IPS-18c (cell line): ENCODE measurements around the gene NCAPH2.
"Not testable (repeated sequence)": the region's sequence is repeated elsewhere in the genome, so short reads cannot be mapped to it uniquely, and the experiment has no call there.

Experiments used
- H3K4me3 ChIP-seq: 2 replicates; pipeline ENCODE4 v1.7.0; 2013; ENCODE audit warnings: low read depth, mild to moderate bottlenecking, low read length, moderate library complexity; ENCODE audit not compliant: insufficient read depth
- H3K9me3 ChIP-seq: one replicate; pipeline ENCODE4 v1.6.1; 2013; ENCODE audit warnings: mild to moderate bottlenecking, low read length, moderate library complexity; ENCODE audit not compliant: control insufficient read depth, insufficient read depth

NCAPH2 gene

DNA sequence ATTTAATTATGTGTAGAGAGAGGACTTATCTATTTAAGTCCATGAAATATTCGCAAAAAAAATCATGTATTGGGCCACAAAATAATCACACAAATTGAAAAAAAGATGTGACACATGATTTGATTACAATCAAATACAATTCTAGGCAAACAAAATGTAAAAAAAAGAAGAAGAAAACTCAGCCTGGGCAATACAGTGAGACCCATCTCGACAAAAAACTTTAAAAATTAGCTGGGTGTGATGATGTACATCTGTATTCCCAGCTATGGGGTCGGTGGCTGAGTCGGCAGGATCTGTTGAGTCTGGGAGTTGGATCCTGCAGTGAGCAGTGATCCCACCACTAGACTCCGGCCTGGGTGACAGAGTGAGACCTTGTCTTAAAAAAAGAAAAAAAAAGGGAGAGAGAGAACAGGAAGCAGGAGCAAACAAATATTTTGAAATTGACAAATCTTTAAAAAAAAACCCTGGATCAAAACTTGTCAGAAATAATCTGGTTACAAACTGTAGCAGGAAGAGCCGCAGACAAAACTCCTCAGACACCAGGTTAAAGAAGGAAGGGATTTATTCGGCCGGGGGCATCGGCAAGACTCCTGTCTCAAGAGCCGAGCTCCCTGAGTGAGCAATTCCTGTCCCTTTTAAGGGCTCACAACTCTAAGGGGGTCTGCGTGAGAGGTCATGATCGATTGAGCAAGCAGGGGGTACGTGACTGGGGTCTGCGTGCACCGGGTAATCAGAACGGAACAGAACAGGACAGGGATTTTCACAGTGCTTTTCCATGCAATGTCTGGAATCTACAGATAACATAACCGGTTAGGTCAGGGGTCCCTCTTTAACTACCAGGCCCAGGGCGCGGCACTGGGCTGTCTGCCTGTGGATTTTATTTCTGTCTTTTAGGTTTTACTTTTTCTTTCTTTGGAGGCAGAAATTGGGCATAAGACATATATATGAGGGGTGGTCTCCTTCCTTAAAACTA is 25.1 kb downstream of the NCAPH2 start:
- Histone ChIP-seq H3K9me3 (peaks cover 3% of the 10 kb centered on the region), H3K4me3 (no peak overlapping the region)

DNA sequence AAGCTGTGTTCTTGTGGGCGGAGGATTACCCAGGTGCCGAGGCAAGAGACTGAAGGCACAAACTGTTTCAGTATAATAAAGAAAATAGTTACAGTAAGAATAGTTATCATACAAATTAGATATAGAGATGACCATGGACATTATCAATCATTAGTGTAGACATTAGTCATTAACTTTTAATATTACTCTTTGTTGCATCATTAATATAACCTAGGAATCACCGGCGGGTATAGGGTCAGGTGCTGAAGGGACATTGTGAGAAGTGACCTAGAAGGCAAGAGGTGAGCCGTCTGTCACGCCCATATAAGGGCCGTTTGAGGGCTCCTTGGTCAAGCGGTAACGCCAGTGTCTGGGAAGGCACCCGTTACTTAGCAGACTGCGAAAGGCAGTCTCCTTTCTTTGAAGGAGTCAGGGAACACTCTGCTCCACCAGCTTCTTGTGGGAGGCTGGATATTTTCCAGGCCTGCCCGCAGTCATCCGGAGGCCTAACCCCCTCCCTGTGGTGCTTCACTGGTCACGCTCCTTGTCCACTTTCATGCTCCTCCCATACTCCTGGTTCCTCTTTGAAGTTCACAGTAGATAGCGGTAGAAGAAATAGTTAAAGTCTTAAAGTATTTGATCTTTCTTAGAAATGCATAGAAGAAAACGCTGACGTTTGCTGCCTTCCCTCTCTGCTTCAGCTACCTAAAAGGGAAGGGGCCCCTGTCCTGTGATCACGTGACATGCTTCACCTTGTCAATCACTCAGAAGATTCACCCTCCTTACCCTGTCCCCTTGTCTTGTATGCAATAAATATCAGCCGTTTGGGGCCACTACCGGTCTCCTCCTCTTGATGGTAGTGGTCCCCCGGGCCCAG is 26.1 kb downstream of the NCAPH2 start:
- not testable (repeated sequence) for H3K4me3 ChIP-seq, H3K9me3 ChIP-seq

DNA sequence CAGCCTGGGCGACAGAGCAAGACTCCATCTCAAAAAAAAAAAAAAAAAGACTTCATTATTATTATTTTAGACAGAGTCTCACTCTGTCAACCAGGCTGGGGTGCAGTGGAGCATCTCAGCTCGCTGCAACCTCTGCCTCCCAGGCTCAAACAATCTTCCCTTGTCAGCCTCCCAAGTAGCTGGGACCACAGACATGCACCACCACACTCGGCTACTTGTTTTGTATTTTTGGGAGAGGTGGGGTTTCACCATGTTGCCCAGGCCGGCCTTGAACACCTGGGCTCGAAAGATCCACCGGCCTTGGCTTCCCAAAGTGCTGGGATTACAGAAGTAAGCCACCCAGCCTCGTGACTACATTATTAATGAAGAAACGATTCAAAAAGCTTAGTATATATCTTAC is 27.1 kb downstream of the NCAPH2 start:
- Histone ChIP-seq H3K9me3 (peaks cover 2% of the 10 kb centered on the region), H3K4me3 (no peak overlapping the region)

DNA sequence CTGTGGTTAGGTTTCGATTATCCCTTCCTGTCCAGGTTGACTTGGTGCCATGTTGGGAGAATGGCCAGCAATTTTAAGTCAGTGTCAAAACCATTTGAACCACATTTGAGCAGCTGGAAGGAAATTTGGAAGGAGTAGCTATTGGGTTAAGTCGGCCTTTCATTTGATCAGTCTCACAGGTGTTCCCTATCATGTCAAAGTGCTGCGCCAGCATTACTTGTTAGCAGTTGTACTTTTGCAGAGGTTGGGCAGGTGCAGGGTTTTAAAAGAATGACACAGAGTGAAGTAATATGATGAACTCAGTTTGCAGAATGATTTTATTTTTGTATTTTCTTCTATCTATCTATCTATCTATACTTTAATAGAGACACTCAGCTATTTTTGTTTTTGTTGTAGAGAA is 28.2 kb downstream of the NCAPH2 start:
- Histone ChIP-seq H3K4me3 (no peak overlapping the region), H3K9me3 (no peaks in the 10 kb centered on the region)

DNA sequence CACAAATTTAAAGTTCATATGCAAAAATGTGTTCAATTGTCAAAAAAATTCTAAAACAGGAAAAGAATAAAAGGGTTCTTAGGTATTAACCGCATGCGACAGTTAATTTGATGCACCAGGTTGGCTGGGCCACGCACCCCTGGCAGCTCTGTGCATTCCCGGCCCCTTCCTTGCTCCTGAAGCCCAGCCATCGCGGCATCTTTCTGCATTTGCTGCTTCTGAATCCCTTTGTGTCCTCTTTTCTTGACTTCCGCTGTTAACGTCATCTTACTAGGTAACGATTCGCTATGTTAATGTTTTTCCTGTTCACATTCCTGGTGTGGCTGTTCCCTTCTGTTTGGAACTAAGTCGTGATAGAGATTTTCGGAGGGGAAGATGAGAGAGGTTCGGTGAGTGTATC is 29.7 kb downstream of the NCAPH2 start:
- Histone ChIP-seq H3K4me3 (no peak overlapping the region), H3K9me3 (no peaks in the 10 kb centered on the region)

DNA sequence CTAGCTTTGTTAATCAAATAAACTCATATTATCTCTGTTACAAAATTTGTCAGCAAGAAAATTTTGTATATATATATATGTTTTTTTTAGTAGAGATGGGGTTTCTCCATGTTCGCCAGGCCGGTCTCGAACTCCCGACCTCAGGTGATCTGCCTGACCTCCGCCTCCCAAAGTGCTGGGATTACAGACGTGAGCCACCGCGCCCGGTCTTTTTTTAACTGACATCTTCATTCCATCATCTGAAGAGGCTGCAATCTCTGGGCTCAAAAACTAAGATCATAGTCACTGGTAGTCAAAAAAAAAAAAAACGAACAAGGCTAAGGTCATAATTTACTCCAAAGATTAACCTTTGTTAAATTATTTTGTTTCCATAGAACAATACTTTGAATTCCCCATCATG is 32.4 kb downstream of the NCAPH2 start:
- H3K4me3 ChIP-seq = no peak overlapping the region
- no peaks in the 10 kb centered on the region for H3K9me3 ChIP-seq

DNA sequence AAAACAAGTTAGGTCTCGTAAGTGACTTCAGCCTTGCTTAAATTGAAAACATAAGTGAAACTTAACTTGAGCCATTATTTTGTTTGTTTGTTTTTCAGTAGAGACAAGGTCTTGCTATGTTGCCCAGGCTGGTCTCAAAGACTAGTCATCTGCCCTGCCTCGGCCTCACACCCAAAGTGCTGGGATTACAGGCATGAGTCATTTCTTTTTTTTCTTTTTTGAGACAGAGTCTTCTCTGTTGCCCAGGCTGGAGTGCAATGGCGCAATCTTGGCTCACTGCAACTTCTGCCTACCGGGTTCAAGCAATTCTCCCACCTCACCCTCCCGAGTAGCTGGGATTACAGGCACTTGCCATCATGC is 33.6 kb downstream of the NCAPH2 start:
- H3K4me3 ChIP-seq, H3K9me3 ChIP-seq: not testable (repeated sequence)

DNA sequence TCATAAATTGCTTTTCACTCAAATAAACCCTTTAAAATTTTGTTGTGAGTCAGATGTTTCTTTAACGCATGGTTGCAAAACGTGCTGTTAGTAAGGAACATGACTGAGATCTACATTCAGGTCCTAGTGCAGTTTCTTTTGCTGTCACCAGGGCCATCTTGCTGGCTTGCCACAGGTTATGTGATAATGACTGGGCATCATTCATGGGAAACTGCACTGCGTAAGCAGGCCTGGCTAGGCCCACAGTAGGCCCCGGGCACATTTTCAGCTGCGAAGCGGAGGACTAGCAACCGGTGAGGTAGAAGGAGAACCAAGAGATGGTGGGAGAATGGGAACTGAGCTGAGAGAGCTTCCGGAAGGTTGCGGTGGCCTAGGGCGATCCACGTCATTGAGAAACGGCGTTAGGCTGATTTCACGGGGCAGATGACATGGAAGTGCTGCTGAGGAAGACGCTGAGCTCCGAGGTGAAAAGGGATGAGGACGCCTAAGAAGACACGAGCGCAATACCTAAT is 34.4 kb downstream of the NCAPH2 start:
- Histone ChIP-seq H3K4me3 (no peak overlapping the region), H3K9me3 (no peaks in the 10 kb centered on the region)

DNA sequence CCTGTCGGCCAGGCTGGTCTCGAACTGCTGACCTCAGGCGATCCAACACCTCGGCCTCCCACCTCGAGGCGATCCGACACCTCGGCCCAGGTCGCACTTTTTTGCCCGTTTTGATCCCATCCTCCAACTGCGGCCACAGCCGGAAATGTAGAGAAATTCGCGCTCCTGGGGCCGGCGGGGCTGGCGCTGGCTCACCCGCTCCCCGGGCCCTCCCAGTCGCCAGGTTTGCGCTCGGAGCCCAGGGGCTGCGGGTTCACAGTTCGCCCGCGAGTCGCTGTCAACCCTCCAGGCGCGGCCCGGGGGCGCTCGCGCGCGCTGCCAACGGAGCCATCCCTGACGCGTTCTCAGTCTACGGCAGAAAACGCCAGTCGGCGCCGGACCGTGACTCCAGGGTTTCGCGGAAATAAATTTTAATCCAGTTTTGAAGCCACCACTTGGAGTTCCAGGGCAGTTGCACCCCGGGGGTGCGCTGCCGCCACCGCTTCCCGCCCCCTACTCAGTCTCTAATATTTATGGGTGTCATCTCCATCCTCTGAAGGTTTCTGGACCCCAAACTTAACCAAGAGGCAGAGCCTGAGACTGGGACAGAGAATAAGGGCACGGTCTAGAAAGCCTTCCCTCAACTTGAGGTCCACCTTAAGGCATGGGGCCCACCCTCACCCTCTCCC is 36.2 kb downstream of the NCAPH2 start:
- H3K4me3 ChIP-seq = no peak overlapping the region

DNA sequence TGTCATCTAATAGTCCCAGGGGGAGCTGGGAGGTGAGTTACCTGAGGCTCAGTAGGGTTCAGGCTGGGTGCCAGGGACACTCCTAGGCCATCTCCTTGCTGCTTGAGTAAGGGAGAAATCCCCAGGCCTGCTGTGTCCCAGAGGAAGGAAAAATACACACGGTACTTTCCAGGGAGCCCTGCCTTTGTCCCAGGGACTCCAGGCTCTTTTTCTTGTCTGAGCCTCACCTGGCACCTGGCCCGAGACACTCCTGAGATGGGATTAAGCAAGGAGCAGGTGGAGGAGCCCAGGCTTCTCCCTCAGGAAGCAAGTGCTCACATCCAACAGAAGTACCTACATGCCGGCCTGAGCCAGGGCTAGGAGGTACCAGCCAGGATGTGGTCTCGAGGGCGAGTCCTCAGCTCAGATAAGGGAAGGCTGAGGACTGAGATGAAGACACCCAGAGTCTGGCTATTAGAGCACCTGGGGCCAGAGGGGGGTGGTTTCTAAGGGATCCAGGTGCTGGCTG is 36.8 kb downstream of the NCAPH2 start:
- Histone ChIP-seq H3K4me3 (no peak overlapping the region), H3K9me3 (no peaks in the 10 kb centered on the region)

More for the DNA sequence above, 36.2 kb downstream of the NCAPH2 start:
- no peaks in the 10 kb centered on the region for H3K9me3 ChIP-seq

DNA sequence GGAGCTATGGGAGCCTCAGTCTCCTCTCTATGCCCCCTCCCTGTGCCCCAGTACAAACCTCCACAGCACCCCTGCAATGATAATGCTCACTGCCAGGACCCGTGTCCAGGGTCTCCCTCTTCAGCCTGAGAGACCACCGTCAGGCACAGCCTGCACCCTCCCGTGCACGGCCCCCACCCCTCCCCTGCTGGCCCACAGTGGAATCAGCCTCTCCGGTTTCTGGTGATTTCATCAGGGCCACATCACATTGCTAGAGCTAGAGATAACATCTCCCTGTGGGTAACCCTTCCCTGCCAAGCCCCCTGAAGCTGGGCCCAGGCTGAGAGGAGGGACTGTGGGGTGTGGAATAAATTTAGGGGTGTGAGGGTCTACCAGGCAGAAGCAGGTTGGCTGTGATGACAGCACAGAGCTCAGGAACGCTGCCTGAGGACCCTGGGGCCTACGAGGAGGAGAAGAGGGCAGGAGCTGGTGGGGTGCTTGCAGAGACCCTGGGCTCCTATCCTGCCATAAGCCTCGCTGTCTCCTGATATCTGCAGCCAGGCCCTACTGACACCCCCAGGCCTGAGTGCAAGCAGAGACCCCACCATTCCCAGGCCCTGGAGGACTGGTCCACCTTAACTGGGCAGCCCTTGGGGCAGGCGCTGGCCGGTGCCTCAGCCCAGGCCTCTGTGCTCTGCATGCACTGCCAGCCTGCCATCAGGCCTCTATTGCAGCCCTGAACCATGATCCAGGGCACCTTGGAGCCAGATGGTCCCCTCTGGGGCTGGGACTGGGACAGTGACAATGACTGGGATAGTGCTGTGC is 37.7 kb downstream of the NCAPH2 start, which contains the start of gene KLHDC7B:
Gene KLHDC7B, plus strand, starts transcription at position 378 of the 804 bp plus-strand sequence. Its CDS starts 345 bp downstream, at position 723.
- Histone ChIP-seq H3K9me3 (no peaks in the 10 kb centered on the region), H3K4me3 (no peak within 1 kb of the TSS)

DNA sequence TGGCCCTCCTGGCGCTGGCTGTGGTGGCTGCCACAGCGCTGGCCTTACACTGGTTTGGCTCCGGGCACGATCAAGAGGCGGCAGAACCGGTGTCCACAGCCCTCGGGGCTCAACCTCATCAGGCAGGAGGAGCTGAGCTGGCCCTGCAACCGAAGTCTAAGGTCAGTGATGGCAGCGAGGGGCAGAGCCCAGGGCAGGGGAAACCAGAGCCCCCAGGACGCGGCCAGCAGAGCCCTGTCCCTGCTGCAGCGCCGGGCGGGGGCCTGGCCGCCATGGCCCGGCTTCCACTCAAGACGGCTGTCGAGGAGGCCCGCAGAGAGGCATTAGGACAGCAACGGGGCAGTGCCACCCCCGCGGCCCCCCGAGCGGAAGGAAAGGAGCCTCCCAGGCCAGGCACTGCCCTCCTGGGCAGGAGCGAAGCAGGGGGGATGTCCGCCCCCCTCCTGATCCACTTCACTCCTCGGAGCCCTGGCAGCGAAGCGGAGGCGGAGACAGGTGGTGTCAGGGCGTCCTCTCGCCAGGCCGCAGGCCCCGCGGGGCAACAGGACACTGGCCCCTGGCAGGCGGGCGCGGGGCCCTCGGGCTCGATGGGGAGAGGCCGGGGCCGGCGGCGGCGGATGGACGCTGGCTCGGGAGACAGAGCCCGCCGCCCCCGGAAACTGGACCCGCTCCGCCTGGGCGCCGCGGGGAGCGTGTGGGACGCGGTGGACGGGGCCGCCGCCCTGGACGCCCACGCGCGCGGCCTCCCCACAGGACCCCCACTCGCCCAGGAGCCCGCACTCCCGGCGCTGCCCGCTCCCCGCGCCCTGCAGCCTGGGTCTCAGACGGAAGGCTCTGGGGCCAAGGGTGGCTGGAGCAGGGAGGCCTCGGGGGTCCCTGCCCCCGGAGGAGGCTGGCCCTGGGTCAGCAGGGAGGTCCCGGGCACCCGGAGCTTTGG is 38.6 kb downstream of the NCAPH2 start:
- Histone ChIP-seq H3K9me3 (no peaks in the 10 kb centered on the region), H3K4me3 (no peak overlapping the region)

DNA sequence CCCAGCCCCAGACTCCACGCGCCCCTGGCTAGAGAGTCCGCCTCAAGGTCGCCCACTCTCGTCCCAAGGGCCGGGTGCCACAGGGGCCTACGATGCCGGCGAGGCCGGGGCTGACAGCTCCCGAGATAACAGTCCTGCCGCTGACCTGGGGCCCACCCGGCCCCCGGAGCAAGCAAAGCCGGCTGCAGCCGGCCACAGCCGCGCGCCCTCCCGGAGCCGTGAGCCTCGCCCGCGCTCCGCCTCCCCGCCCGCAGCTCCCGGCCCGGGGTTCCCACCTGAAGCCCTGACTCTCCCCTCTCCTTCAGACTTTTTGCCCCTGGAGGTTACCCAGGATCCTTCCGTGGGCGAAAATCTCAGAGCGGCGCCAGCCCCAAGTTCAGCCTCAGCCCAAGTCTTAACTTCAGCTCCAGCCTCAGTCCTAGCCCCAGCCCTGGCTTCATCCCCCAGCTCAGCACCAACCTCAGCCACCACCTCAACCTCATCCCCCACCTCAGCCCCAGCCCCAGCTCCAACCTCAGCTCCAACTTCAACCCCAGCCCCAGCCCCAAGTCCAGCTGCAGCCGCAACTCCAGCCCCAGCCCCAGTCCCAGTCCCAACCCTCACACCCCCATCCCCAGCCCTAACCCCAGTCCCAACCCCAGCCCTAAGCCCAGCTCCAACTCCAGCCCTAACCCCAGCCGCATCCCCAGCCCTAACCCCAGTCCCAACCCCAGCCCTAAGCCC is 39.4 kb downstream of the NCAPH2 start:
- no peak overlapping the region for H3K4me3 ChIP-seq
- H3K9me3 ChIP-seq = no peaks in the 10 kb centered on the region

DNA sequence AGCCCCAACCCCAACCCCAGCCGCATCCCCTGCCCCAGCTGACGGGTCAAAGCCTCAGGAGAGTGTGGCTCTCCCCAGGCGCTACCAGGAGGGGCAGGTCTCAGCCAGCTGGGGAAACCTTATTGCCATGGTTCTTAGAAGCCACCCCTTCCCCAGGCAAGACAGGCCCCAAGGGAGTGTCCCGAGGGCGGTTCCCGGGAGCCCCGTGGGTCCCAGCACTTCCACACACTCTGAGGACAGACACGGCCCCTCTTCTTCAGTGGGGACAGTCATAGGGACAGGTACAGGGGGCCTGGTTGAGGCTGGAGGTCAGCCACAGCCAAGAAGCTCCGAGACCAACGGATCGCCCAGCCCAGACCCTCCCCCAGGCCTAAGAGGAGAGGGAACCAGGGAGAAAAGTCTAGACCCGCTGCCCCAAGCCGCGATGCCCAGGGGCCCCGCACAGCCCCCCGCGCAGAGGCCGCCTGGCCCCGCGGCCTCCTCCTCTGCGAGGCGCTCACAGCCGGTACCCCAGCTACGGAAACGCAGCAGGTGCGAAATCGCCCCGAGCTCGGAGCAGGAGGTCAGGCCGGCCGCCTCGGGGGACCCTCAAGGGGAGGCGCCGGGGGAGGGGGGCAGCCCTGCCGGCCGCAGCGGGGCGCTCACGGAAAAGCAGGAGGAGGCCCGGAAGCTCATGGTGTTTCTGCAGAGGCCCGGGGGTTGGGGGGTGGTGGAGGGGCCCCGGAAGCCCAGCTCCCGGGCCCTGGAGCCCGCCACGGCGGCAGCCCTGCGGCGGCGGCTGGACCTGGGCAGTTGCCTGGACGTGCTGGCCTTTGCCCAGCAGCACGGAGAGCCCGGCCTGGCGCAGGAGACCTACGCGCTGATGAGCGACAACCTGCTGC is 40.3 kb downstream of the NCAPH2 start:
- Histone ChIP-seq H3K9me3 (no peaks in the 10 kb centered on the region), H3K4me3 (no peak overlapping the region)
